GM12865 (cell line): Measurements from ENCODE around the gene UROS.

Experiments
- DNase-seq: peaks from one replicate; pipeline ENCODE4 v3.0.0; 2010; ENCODE audit warnings: low read depth
- H3K4me3 ChIP-seq: 2 replicates; pipeline ENCODE4 v1.5.1; 2011; ENCODE audit warnings: mild to moderate bottlenecking, low read depth, low read length, control low read depth
- CTCF ChIP-seq: IDR thresholded peaks from 2 replicates; pipeline ENCODE4 v1.5.1; 2011; ENCODE audit warnings: low read length, control low read depth, low read depth, inconsistent platforms; ENCODE audit not compliant: insufficient read depth; ENCODE audit errors: missing control alignments

UROS gene

GRCh38 chr10:125820701-125821100, 2.4 kb downstream of the UROS start:
- peak; percentile 36 for DNase-seq
- H3K4me3 ChIP-seq, result peak overlapping the region; percentile 4; the same call in 1 of the 2 replicates
- no peak for TF ChIP-seq CTCF

GRCh38 chr10:125817337-125817946, 5.6 kb downstream of the UROS start:
- no peak for TF ChIP-seq CTCF
- H3K4me3 ChIP-seq, result no peak overlapping the region
- DNase-seq, result no peak

- no peak for TF ChIP-seq CTCF
- no peak for DNase-seq
- H3K4me3 ChIP-seq, result no peak overlapping the region
These were observed 6.5 kb downstream of the UROS start for GRCh38 chr10:125816548-125816947.

GRCh38 chr10:125815764-125816163, 7.3 kb downstream of the UROS start:
- H3K4me3 ChIP-seq, result no peak overlapping the region
- no peak for TF ChIP-seq CTCF
- no peak for DNase-seq

- H3K4me3 ChIP-seq, result no peak overlapping the region
- TF ChIP-seq CTCF, result no peak
- no peak for DNase-seq
These were observed 10.8 kb downstream of the UROS start for GRCh38 chr10:125812128-125812750.

GRCh38 chr10:125811251-125811650, 11.8 kb downstream of the UROS start:
- DNase-seq, result no peak
- TF ChIP-seq CTCF, result no peak
- H3K4me3 ChIP-seq, result no peak overlapping the region

- no peak for TF ChIP-seq CTCF
- no peak for DNase-seq
These were observed 15.0 kb downstream of the UROS start for GRCh38 chr10:125808047-125808446.

More at GRCh38 chr10:125808047-125808446, 15.0 kb downstream of the UROS start:
- no peak overlapping the region for H3K4me3 ChIP-seq
